Activated CD4-positive, alpha-beta memory T cell treated with anti-CD3 and anti-CD28 coated beads, Interleukin-2, amount 10 ng/mL, durations not matched to agents 7 days and 5 days (primary cell): ENCODE results near the gene CTSD. TPM values are rescaled to one million over a fixed set of nuclear protein-coding genes. Genes with fewer than 3 reads are reported as not detected.

Experiments
- CTCF ChIA-PET: fragments of 350-600 bp; sonication (Branson Sonifier 250); formaldehyde crosslinking; loops from one replicate; lab custom pipeline; 2021; ENCODE audit warnings: antibody characterized with exemption, inconsistent platforms; lab: Charles Lee
- POLR2A ChIA-PET: fragments of 350-600 bp; sonication (Branson Sonifier 250); formaldehyde crosslinking; loops from one replicate; lab custom pipeline; 2021; ENCODE audit warnings: antibody characterized with exemption; lab: Charles Lee
- DNase-seq: peaks from one replicate; pipeline ENCODE4 v3.0.0-alpha.2; 2020
- H3K27ac Mint-ChIP-seq: one replicate; pipeline ENCODE4 v1.8.0; 2021; ENCODE audit warnings: mild to moderate bottlenecking, mixed read lengths
- H3K27me3 Mint-ChIP-seq: one replicate; pipeline ENCODE4 v1.8.0; 2021; ENCODE audit warnings: mixed read lengths
- H3K36me3 Mint-ChIP-seq: one replicate; pipeline ENCODE4 v1.8.0; 2021; ENCODE audit warnings: low read depth, mixed read lengths
- H3K4me1 Mint-ChIP-seq: one replicate; pipeline ENCODE4 v1.8.0; 2021; ENCODE audit warnings: mixed read lengths
- H3K4me3 Mint-ChIP-seq: one replicate; pipeline ENCODE4 v1.8.0; 2021; ENCODE audit warnings: mild to moderate bottlenecking, mixed read lengths
- H3K9me3 Mint-ChIP-seq: one replicate; pipeline ENCODE4 v1.8.0; 2021; ENCODE audit warnings: mixed read lengths
- total RNA-seq, 2 experiments: library from RNA; stranded (reverse); gene quantifications; one replicate each; pipeline ENCODE4 v1.2.3, GENCODE V29; 2021

CTSD gene
- total RNA-seq, 2 experiments from 2014 or later: 156 to 172 TPM

DNA sequence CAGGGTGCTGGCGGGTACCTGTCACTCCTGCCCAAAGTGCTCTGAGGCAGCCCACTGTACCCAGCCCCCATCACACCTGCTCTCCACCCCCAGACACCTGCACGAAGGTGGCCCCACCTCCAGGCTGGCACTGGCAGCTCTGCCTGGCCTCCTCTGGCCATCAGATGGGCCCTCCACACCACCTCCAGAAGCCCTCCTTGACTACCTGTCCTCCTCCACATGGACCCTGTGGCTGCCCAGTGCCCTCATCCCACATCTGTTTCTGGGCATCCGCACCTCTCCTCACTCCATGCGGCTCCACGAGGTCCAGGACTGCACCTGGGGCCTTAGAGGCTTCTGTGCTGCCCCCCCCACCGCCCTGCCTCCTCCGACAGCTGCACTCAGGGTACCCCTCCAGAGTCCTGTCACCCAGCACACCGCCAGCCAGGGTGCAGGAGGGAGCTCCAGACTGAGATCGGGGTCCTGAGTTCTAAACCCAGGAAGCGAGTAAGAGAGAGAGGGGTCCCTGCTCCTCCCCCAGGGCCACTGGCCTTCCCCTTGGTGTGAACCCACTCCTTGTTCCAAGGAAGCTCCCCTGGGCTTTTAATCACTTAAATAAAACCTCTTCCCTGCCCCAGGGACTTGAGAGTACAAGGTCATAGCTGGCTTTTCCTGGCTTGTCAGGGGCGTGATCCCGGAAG is 1.7 kb downstream of the CTSD start:
- peak overlapping the region; percentile 67 for H3K27ac Mint-ChIP-seq
- peaks cover 51% of the 10 kb centered on the region for H3K4me1 Mint-ChIP-seq
- POLR2A ChIA-PET: interaction anchor here (0.9 to 1.0 kb wide), 2 partner anchors 11 to 92 kb away, joined by 3 to 6 read pairs; partner anchors contain the start of gene IFITM10
- H3K36me3 Mint-ChIP-seq: peaks cover 17% of the 10 kb centered on the region
- DNase-seq: no peak
- peak overlapping the region; percentile 66 for H3K4me3 Mint-ChIP-seq
- no peaks in the 10 kb centered on the region for H3K9me3 Mint-ChIP-seq
- CTCF ChIA-PET: no interaction called here
- no peaks in the 10 kb centered on the region for H3K27me3 Mint-ChIP-seq

- no peak for DNase-seq
- peak overlapping the region; percentile 14 for H3K27ac Mint-ChIP-seq
- H3K9me3 Mint-ChIP-seq: no peaks in the 10 kb centered on the region
- CTCF ChIA-PET: no interaction called here
- H3K4me3 Mint-ChIP-seq: no peak overlapping the region
- H3K4me1 Mint-ChIP-seq: peaks cover 59% of the 10 kb centered on the region
- H3K27me3 Mint-ChIP-seq: no peaks in the 10 kb centered on the region
- POLR2A ChIA-PET: no interaction called here
- peaks cover 24% of the 10 kb centered on the region for H3K36me3 Mint-ChIP-seq
Observed at GRCh38 chr11:1761110-1761856, 2.4 kb downstream of the CTSD start.

DNA sequence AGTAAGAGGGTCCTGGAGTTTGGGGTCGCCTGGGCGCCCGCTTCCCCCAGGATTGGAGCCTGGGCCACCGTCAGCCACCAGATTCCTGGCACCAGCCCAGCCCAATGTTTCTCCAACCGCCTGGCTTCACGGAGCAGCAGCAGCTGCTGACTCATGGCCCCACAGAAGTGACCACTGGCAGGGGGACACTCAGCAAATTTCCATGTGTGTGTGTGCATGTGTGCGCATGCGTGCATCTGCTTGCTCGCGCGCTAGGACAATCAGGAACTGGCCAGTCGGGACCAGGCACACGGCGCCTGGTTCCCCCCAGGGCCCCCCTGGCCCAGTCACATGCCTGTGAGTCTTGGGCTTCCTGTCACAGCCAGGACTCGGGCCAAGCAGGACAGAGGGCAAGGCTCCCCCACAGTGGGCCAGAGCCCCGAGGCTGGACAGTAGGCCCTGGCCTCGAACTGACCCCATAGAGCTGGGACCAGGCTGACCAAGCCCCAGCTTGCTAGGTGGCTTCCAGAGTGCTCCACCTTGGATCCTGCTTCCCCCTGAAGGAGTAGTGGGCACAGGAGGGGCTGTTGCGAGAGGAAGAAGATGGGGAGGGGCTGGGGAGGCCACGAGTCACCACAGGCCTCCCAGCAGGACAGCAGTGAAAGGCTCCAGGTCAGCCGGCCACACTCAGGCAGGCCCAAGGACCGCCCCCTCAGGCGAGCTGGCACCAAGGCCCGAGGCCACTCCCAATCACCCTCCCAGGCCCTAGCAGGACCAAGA is 3.2 kb downstream of the CTSD start:
- H3K9me3 Mint-ChIP-seq: no peaks in the 10 kb centered on the region
- no peak overlapping the region for H3K4me3 Mint-ChIP-seq
- peaks cover 31% of the 10 kb centered on the region for H3K36me3 Mint-ChIP-seq
- no peak overlapping the region for H3K27ac Mint-ChIP-seq
- no peak for DNase-seq
- POLR2A ChIA-PET: no interaction called here
- H3K4me1 Mint-ChIP-seq: peaks cover 66% of the 10 kb centered on the region
- CTCF ChIA-PET: no interaction called here
- no peaks in the 10 kb centered on the region for H3K27me3 Mint-ChIP-seq

GRCh38 chr11:1759851-1760220 is 3.9 kb downstream of the CTSD start:
- H3K4me1 Mint-ChIP-seq: peaks cover 73% of the 10 kb centered on the region
- no peaks in the 10 kb centered on the region for H3K9me3 Mint-ChIP-seq
- ChIA-PET CTCF (no interaction called here), POLR2A (no interaction called here)
- H3K4me3 Mint-ChIP-seq: no peak overlapping the region
- peak overlapping the region; percentile 56 for H3K27ac Mint-ChIP-seq
- no peak for DNase-seq
- H3K27me3 Mint-ChIP-seq: no peaks in the 10 kb centered on the region
- peaks cover 36% of the 10 kb centered on the region for H3K36me3 Mint-ChIP-seq

- ChIA-PET CTCF (no interaction called here), POLR2A (no interaction called here)
- H3K4me1 Mint-ChIP-seq: peaks cover 72% of the 10 kb centered on the region
- no peaks in the 10 kb centered on the region for H3K27me3 Mint-ChIP-seq
- peak overlapping the region; percentile 60 for H3K4me3 Mint-ChIP-seq
- peak overlapping the region; percentile 90 for H3K27ac Mint-ChIP-seq
- H3K9me3 Mint-ChIP-seq: no peaks in the 10 kb centered on the region
- no peak for DNase-seq
- H3K36me3 Mint-ChIP-seq: peaks cover 38% of the 10 kb centered on the region
Observed at GRCh38 chr11:1759151-1759850, 4.4 kb downstream of the CTSD start.

DNA sequence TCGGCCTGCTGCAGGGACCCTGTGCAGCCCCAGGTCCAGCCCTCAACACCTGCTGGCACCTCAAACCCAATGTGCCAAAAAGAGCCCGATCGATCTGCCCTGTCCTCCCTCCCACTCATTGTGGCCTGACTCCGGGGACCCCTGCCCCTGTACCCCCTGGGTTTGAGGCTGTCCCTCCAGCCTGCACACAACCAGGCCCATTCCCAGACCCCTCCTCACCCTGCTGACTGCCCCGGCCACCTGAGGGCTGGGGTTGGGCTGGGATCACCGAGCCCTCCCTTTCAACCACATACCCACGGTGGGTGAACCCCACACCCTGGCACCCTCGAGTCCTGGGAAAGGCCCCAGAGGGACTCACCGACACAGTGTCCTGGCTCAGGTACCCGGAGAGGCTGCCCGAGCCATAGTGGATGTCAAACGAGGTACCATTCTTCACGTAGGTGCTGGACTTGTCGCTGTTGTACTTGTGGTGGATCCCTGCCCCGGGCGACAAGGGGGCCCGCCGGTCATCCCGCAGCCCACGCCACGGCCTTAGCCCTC is 5.0 kb downstream of the CTSD start:
- peak overlapping the region; percentile 60 for H3K4me3 Mint-ChIP-seq
- peaks cover 38% of the 10 kb centered on the region for H3K36me3 Mint-ChIP-seq
- DNase-seq: no peak
- no peaks in the 10 kb centered on the region for H3K27me3 Mint-ChIP-seq
- H3K4me1 Mint-ChIP-seq: peaks cover 70% of the 10 kb centered on the region
- H3K9me3 Mint-ChIP-seq: no peaks in the 10 kb centered on the region
- CTCF ChIA-PET: interaction anchor here (1.0 to 2.6 kb wide), 2 partner anchors 15 to 65 kb away, joined by 4 to 8 read pairs; no protein-coding TSS in a partner anchor
- POLR2A ChIA-PET: interaction anchor here (1.7 kb wide), 1 partner anchor 14 kb away, joined by 9 read pairs; no protein-coding TSS in a partner anchor
- H3K27ac Mint-ChIP-seq: peak overlapping the region; percentile 90

DNA sequence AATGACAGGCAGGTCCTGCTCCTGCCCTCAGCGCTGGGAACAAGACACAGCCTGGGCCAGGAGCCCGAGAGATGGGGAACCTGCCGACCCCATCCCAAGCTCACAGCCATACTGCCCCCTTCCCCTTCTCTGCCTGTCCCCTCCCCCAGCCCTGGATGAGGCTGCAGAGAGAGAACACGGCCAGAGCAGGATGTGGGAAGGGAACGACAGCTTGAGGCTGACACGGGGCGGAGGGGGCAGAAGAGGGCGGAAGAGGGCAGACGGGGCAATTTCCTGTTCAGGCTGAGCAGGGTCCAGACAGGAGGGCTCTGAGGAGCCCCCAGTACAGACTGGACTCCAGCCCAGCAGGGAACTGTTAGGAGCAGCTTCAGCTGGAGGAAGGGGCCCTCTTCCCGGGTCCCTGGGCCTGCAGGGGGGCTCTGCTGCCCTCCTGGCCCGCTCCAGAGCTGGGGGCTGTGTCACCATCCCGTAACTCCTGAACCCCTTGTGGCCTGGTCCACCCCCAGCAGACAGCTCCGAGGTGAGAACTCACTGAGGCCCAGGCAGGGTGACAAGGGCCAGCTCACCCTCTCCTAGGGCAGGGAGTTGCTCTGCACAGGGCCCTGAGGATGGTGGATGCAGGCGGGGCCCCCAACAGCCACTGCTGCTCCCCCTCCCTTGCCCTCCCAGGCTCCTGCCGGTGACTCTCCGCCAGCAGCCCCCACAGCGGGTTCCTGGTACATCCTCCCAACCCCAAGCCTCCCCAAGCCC is 5.7 kb downstream of the CTSD start:
- CTCF ChIA-PET: interaction anchor here (1.0 to 2.6 kb wide), 2 partner anchors 15 to 64 kb away, joined by 4 to 8 read pairs; no protein-coding TSS in a partner anchor
- DNase-seq: peak; percentile 79
- Mint-ChIP-seq H3K27me3 (no peaks in the 10 kb centered on the region), H3K4me1 (peaks cover 73% of the 10 kb centered on the region), H3K4me3 (peak overlapping the region; percentile 60), H3K27ac (peak overlapping the region; percentile 90), H3K36me3 (peaks cover 40% of the 10 kb centered on the region), H3K9me3 (no peaks in the 10 kb centered on the region)
- POLR2A ChIA-PET: interaction anchor here (0.8 to 1.7 kb wide), 3 partner anchors 15 to 393 kb away, joined by 3 to 9 read pairs (median 3); no protein-coding TSS in a partner anchor

DNA sequence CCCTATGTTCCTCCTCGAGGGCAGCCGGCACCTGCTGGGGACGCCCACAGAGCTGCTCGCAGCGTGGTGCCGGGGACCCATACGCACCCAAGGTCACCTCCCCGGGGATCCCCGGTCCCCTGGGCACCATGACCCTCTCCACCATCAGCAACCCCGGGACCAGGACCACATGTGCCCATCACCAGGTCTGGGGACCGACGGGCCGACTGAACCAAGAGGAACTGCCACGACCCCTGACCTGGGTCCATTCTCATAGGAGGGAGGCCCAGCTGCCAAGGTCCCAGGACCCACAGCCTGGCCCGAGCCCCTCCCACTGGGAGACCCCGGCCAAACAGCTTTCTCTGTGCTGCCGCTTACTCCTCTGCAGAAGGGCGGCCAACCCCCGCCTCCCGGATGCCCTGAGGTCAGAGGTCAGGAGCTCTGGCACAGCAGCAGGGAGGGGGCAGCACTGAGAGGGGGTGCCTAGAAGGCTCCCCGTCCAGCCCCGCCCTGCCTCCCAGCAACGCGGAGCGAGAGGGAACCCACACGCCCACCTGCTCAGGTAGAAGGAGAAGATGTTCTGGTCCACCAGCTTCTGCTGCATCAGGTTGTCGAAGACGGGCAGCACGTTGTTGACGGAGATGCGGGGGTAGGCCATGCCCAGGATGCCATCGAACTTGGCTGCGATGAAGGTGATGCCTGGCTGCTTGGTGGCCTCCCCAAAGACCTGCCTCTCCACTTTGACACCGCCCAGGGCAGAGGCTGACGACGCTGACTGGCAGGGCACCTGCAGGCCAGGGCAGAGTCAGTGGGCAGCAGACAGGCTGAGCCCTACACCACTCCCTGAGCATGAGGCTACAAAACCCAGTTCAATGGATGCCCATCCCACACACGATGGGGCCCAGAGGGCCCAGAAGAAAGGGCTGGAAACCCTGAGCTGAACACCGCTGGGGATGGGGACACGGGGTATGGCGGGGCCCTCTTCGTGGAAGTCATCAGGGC is 6.6 kb downstream of the CTSD start:
- Mint-ChIP-seq H3K4me1 (peaks cover 66% of the 10 kb centered on the region), H3K36me3 (peaks cover 41% of the 10 kb centered on the region), H3K9me3 (no peaks in the 10 kb centered on the region), H3K4me3 (peak overlapping the region; percentile 60), H3K27ac (peak overlapping the region; percentile 90), H3K27me3 (no peaks in the 10 kb centered on the region)
- DNase-seq: no peak
- ChIA-PET POLR2A (interaction anchor here (0.8 to 1.7 kb wide), 3 partner anchors 16 to 394 kb away, joined by 3 to 9 read pairs (median 3); no protein-coding TSS in a partner anchor), CTCF (interaction anchor here (2.6 kb wide), 1 partner anchor 63 kb away, joined by 8 read pairs; no protein-coding TSS in a partner anchor)

DNA sequence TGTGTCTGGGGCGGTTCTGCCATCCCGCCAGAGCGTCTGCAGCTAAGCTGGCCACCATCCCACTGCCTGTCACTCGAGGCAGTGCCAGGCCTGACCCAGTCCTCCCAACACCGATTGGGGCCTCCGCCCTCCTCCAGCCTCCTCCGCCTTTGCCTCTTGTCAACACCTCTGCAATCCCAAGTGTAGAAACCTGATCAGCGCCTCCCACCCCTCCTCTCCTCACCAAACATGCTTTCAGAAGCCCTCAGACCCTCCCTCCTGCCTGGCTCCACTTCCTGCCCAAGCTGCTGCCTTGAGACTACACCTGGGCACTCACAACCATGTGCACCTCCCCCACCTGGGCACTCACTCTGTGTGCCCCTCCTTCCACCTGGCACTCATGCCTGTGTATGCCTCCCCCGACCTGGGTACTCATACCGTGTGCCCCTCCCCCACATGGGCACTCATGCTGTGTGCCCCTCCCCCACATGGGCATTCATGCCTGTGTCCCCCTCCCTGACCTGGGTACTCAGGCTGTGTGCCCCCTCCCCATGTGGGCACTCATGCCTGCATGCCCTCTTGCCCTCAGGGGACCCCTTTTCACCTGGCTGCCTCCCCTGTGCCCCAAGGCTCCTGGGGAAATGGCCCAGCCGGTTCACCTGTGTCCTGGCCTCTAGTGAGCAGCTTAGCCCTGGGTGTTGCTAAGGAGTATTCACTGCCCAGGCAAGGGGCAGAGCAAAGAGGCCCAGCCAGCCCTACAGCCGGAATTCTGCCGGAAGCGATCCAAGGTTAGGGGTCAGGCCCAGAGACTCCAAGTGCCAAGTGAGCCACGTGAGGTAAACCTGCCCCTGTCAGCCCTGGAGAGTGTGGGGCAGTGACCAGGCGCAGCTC is 7.8 kb downstream of the CTSD start:
- DNase-seq: no peak
- Mint-ChIP-seq H3K27me3 (no peaks in the 10 kb centered on the region), H3K27ac (peak overlapping the region; percentile 45), H3K4me3 (no peak overlapping the region), H3K4me1 (peaks cover 63% of the 10 kb centered on the region), H3K9me3 (no peaks in the 10 kb centered on the region), H3K36me3 (peaks cover 41% of the 10 kb centered on the region)
- CTCF ChIA-PET: interaction anchor here (0.9 to 2.6 kb wide), 2 partner anchors 62 to 77 kb away, joined by 4 to 8 read pairs; no protein-coding TSS in a partner anchor
- POLR2A ChIA-PET: no interaction called here

- DNase-seq: no peak
- Mint-ChIP-seq H3K27me3 (peaks cover 3% of the 10 kb centered on the region), H3K27ac (peak overlapping the region; percentile 21), H3K4me3 (no peak overlapping the region), H3K4me1 (peaks cover 60% of the 10 kb centered on the region), H3K9me3 (no peaks in the 10 kb centered on the region), H3K36me3 (peaks cover 38% of the 10 kb centered on the region)
- POLR2A ChIA-PET: no interaction called here
- CTCF ChIA-PET: interaction anchor here (0.9 kb wide), 1 partner anchor 77 kb away, joined by 4 read pairs; no protein-coding TSS in a partner anchor
Observed at GRCh38 chr11:1755344-1755691, 8.4 kb downstream of the CTSD start.
